OCI-LY7 (cell line): ENCODE results near the gene ATXN1. TPM values are rescaled to one million over a fixed set of nuclear protein-coding genes. Genes with fewer than 3 reads are reported as not detected.

Experiments used
- BruUV-seq: library from RNA; stranded (reverse); fragments of 400-500 nt; replicated peaks from 2 replicates; lab custom pipeline; 2021; lab: Mats Ljungman, UMichigan
- CTCF ChIA-PET: fragments of 300-600 bp; sonication (Branson Sonifier 250); formaldehyde crosslinking; loops from one replicate; lab custom pipeline; 2022; ENCODE audit warnings: antibody characterized with exemption; ENCODE audit not compliant: unreplicated experiment; lab: Charles Lee
- POLR2A ChIA-PET: fragments of 300-600 bp; sonication (Branson Sonifier 250); formaldehyde crosslinking; loops from one replicate; lab custom pipeline; 2022; ENCODE audit warnings: antibody characterized with exemption; lab: Charles Lee
- DNase-seq: peaks from one replicate; pipeline ENCODE4 v3.0.0-alpha.2; 2015; ENCODE audit warnings: low spot score
- H2AFZ ChIP-seq: fragments of 200-600 bp; sonication (generic), shearing (Covaris generic); 2 replicates; pipeline ENCODE4 v1.6.1; 2014; ENCODE audit warnings: mild to moderate bottlenecking, antibody characterized with exemption, low read length, moderate library complexity
- H3K27ac ChIP-seq: fragments of 200-600 bp; sonication (generic); 2 replicates; pipeline ENCODE4 v1.5.1; 2014; ENCODE audit warnings: mixed run types, low read depth, mild to moderate bottlenecking, moderate library complexity, low read length, inconsistent platforms; ENCODE audit not compliant: poor library complexity, severe bottlenecking
- H3K36me3 ChIP-seq: fragments of 200-600 bp; sonication (generic); 2 replicates; pipeline ENCODE4 v1.6.1; 2014; ENCODE audit warnings: mild to moderate bottlenecking, antibody characterized with exemption, low read length, moderate library complexity, mixed read lengths; ENCODE audit not compliant: insufficient read depth
- H3K4me1 ChIP-seq: fragments of 200-600 bp; sonication (generic); 2 replicates; pipeline ENCODE4 v1.5.1; 2014; ENCODE audit warnings: mild to moderate bottlenecking, low read length; ENCODE audit not compliant: insufficient read depth, poor library complexity, severe bottlenecking
- H3K4me2 ChIP-seq: fragments of 200-600 bp; sonication (generic); 2 replicates; pipeline ENCODE4 v1.6.1; 2014; ENCODE audit warnings: mild to moderate bottlenecking, low read length
- H3K4me3 ChIP-seq: fragments of 200-600 bp; sonication (generic); 2 replicates; pipeline ENCODE4 v1.5.1; 2014; ENCODE audit warnings: mild to moderate bottlenecking, low read depth, low read length; ENCODE audit not compliant: poor library complexity, severe bottlenecking
- H3K79me2 ChIP-seq: fragments of 200-600 bp; sonication (generic); 2 replicates; pipeline ENCODE4 v1.6.1; 2016; ENCODE audit warnings: low read depth, mild to moderate bottlenecking, low read length, moderate library complexity, mixed read lengths; ENCODE audit not compliant: insufficient read depth
- H3K9me2 ChIP-seq: fragments of 200-600 bp; sonication (generic); 2 replicates; pipeline ENCODE4 v1.6.1; 2016; ENCODE audit warnings: mild to moderate bottlenecking, low read length, mixed read lengths; ENCODE audit not compliant: insufficient read depth
- H3K9me3 ChIP-seq: fragments of 200-600 bp; sonication (generic); 2 replicates; pipeline ENCODE4 v1.6.1; 2014; ENCODE audit warnings: mild to moderate bottlenecking, mixed run types, low read length, mixed read lengths
- H4K20me1 ChIP-seq: fragments of 200-600 bp; sonication (generic); 2 replicates; pipeline ENCODE4 v1.6.1; 2014; ENCODE audit warnings: mild to moderate bottlenecking, antibody characterized with exemption, low read length, moderate library complexity, mixed read lengths; ENCODE audit not compliant: insufficient read depth
- EZH2phosphoT487 ChIP-seq: fragments of 200-600 bp; sonication (generic); IDR thresholded peaks from 2 replicates; pipeline ENCODE4 v1.6.1; 2018; ENCODE audit warnings: low read depth, borderline replicate concordance, mild to moderate bottlenecking, mixed run types, antibody characterized with exemption, low read length, moderate library complexity, mixed read lengths
- intact Hi-C: fragments of 100-400 bp; cut with micrococcal nuclease; formaldehyde crosslinking; loops from one replicate; pipeline ENCODE4 v1.10.0; 2022; ENCODE audit not compliant: unreplicated experiment
- total RNA-seq, 2 experiments: library from RNA; depleted of rRNA in 1 of 2; stranded (reverse); fragments of >200 nt in 1 of 2; shearing (Covaris generic) in 1 of 2; gene quantifications; 2 replicates each; pipeline ENCODE4 v1.2.3, GENCODE V29; 2014 to 2022
- TF ChIP-seq, protein P1 (sequence below): fragments of 200-600 bp; sonication (generic); conservative IDR thresholded peaks from 2 replicates; pipeline ENCODE4 v1.5.1; 2014; ENCODE audit warnings: mild to moderate bottlenecking, antibody characterized with exemption, low read length, moderate library complexity, mixed read lengths

Gene ATXN1
- total RNA-seq, 2 experiments from 2014 or later: not detected

DNA sequence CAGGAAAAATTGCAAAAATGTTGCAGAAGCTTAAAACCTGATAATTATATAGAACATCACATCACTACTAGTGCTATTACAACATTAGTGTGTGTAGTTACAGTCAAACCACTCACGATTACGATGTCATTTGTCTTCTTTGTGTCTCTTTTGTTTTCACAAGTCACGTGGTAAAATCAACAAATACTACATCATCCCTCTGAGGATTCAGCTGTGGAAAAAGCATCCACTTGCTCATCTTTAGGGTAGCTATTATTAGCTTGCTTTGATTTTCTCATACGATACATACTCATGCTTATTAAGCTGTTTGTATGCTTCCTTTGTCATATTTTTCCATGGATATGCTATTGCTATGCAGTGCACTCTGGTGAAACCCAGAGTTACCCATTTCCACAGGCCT, 22.2 kb upstream of the ATXN1 start:
- no peaks in the 10 kb centered on the region for H3K9me3 ChIP-seq
- H3K4me2 ChIP-seq: no peak overlapping the region
- TF ChIP-seq, protein P1, sequence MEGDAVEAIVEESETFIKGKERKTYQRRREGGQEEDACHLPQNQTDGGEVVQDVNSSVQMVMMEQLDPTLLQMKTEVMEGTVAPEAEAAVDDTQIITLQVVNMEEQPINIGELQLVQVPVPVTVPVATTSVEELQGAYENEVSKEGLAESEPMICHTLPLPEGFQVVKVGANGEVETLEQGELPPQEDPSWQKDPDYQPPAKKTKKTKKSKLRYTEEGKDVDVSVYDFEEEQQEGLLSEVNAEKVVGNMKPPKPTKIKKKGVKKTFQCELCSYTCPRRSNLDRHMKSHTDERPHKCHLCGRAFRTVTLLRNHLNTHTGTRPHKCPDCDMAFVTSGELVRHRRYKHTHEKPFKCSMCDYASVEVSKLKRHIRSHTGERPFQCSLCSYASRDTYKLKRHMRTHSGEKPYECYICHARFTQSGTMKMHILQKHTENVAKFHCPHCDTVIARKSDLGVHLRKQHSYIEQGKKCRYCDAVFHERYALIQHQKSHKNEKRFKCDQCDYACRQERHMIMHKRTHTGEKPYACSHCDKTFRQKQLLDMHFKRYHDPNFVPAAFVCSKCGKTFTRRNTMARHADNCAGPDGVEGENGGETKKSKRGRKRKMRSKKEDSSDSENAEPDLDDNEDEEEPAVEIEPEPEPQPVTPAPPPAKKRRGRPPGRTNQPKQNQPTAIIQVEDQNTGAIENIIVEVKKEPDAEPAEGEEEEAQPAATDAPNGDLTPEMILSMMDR: no peak
- TF ChIP-seq EZH2phosphoT487: no peak
- BruUV-seq: no TSS peak
- ChIA-PET CTCF (no interaction called here), POLR2A (no interaction called here)
- no peaks in the 10 kb centered on the region for H3K79me2 ChIP-seq
- DNase-seq: no peak
- no peaks in the 10 kb centered on the region for H3K36me3 ChIP-seq
- intact Hi-C loops: no loop called here
- no peaks in the 10 kb centered on the region for H3K9me2 ChIP-seq
- no peak overlapping the region for H2AFZ ChIP-seq
- H4K20me1 ChIP-seq: no peaks in the 10 kb centered on the region
- no peak overlapping the region for H3K4me3 ChIP-seq
- no peaks in the 10 kb centered on the region for H3K4me1 ChIP-seq
- no peak overlapping the region for H3K27ac ChIP-seq

DNA sequence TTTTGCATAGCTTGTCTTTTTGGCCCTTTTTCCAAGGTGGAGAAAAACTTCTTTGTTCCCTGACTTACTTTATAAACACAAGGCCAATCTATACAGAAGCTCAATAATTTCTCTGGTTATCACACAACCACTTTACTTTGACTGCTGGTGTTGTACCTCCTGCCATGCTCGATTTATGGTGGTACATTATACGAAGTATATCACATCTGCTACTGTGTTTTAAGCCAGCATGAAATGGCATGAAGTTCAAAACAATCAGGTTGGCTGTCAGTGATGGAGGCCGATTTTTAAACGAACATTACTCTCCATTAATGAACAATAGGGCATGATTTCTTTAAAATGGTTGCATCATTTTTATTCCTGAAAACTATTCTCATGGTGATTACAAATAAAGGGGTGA, 21.0 kb upstream of the ATXN1 start:
- Histone ChIP-seq H3K79me2 (no peaks in the 10 kb centered on the region), H4K20me1 (no peaks in the 10 kb centered on the region), H3K4me1 (no peaks in the 10 kb centered on the region), H2AFZ (no peak overlapping the region), H3K4me3 (no peak overlapping the region), H3K27ac (no peak overlapping the region), H3K4me2 (no peak overlapping the region), H3K36me3 (no peaks in the 10 kb centered on the region), H3K9me3 (no peaks in the 10 kb centered on the region), H3K9me2 (no peaks in the 10 kb centered on the region)
- intact Hi-C loops: no loop called here
- TF ChIP-seq EZH2phosphoT487: no peak
- TF ChIP-seq, protein P1: no peak
- ChIA-PET CTCF (no interaction called here), POLR2A (interaction anchor here (1.1 kb wide), 1 partner anchor 24 kb away, joined by 3 read pairs; no protein-coding TSS in a partner anchor)
- BruUV-seq: no TSS peak
- DNase-seq: no peak

DNA sequence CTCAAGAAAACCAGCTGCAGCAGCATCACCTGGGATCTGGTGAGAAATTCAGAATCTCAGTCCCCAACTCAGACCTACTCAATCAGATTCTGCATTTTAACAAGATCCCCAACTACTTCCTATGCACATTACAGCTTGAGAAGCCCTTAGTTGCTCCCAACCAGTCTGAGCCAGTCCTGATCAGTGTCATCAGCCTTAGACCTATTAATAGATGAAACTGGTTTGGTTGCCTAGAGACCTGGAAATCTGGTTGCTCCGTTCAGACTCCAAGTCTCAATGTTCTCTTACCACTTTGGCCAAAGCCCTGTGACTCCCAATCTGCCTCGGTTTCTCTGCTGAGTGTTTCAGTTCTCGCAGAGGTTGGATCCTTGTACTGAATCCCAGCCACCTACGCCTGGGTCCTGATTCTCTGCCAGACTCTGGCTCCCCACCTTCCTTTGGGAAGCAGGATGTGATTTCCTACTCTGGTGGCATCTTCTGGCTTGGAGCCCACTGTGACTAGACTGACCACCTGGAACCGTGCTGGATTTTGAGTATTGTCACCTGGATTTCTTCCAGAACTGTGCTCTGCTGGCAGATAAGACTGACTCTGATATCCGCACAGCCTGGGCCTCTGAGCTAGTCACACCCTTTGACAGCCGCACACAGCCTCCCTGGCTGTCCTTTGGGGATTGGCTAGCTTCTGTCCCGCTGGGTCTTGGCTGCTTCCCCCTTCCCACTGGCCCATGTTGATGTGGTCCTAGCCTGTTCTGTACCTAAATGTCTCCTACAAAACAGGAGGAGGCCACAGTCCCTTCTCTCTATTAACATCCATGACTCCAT, 20.3 kb upstream of the ATXN1 start:
- TF ChIP-seq, protein P1: no peak
- no peak for TF ChIP-seq EZH2phosphoT487
- Histone ChIP-seq H3K36me3 (no peaks in the 10 kb centered on the region), H3K4me2 (no peak overlapping the region), H3K27ac (no peak overlapping the region), H3K4me1 (no peaks in the 10 kb centered on the region), H3K9me3 (no peaks in the 10 kb centered on the region), H3K79me2 (no peaks in the 10 kb centered on the region), H4K20me1 (no peaks in the 10 kb centered on the region), H3K4me3 (no peak overlapping the region), H3K9me2 (no peaks in the 10 kb centered on the region), H2AFZ (no peak overlapping the region)
- no TSS peak for BruUV-seq
- POLR2A ChIA-PET: interaction anchor here (1.1 kb wide), 1 partner anchor 23 kb away, joined by 3 read pairs; no protein-coding TSS in a partner anchor
- intact Hi-C loops: no loop called here
- no peak for DNase-seq
- CTCF ChIA-PET: no interaction called here
